Neural progenitor cell (in vitro differentiated cells): Measurements from ENCODE around the gene ANKRD13C.

Experiments used
- EZH2 ChIP-seq: fragments of 200-600 bp; sonication (generic); IDR thresholded peaks from 2 replicates; pipeline ENCODE4 v1.6.1; 2017; ENCODE audit warnings: antibody characterized with exemption, mild to moderate bottlenecking, moderate library complexity
- EZH2phosphoT487 ChIP-seq: fragments of 200-600 bp; sonication (generic); IDR thresholded peaks from 2 replicates; pipeline ENCODE4 v1.6.1; 2017; ENCODE audit warnings: antibody characterized with exemption
- TF ChIP-seq, protein P1 (sequence below): fragments of 200-600 bp; sonication (generic); IDR thresholded peaks from 2 replicates; pipeline ENCODE4 v1.5.1; 2017; ENCODE audit warnings: antibody characterized with exemption, mild to moderate bottlenecking

DNA sequence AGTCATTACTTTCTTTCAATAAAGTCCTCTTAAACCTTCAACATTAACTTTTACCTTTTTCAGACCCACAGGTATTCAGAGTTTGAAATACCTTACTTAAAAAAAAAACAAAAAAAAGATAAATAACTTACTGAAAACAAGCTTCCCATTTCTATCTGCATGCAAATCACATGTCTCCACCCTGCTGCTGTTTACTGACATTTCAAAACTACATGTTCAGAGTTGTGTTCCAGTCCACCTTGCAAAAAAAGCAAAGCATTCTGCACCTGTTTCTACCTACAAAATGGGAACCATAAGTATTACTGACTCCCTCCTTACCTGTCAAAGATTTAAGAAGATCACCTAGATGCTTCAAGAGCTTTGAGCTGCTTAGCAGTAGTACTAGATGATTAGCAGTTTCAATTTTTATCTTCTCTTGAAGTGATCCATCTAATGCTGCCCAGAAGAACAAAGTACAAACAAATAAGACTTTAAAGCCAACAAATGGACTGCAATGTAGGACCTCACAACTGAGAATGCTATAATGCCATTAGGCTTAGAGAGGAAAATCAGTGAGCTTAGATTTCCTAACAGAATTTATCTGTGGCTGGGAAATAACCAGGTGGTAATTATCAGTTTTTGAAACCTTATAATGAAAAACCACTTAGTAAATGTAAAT, 61.2 kb downstream of the ANKRD13C start:
- no peak for TF ChIP-seq EZH2
- TF ChIP-seq, protein P1, sequence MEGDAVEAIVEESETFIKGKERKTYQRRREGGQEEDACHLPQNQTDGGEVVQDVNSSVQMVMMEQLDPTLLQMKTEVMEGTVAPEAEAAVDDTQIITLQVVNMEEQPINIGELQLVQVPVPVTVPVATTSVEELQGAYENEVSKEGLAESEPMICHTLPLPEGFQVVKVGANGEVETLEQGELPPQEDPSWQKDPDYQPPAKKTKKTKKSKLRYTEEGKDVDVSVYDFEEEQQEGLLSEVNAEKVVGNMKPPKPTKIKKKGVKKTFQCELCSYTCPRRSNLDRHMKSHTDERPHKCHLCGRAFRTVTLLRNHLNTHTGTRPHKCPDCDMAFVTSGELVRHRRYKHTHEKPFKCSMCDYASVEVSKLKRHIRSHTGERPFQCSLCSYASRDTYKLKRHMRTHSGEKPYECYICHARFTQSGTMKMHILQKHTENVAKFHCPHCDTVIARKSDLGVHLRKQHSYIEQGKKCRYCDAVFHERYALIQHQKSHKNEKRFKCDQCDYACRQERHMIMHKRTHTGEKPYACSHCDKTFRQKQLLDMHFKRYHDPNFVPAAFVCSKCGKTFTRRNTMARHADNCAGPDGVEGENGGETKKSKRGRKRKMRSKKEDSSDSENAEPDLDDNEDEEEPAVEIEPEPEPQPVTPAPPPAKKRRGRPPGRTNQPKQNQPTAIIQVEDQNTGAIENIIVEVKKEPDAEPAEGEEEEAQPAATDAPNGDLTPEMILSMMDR = no peak
- TF ChIP-seq EZH2phosphoT487 = no peak
